Renal pelvis (tissue), 4 donors: ENCODE results near the gene PRSS38. TPM values are rescaled to one million over a fixed set of nuclear protein-coding genes. Genes with fewer than 3 reads are reported as not detected.

Experiments used
- DNase-seq: peaks from one replicate; pipeline ENCODE4 v3.0.0-alpha.2; 2013
- polyA plus RNA-seq, 3 donors: library from polyadenylated mRNA; unstranded; fragments of 120-200 nt; gene quantifications; one replicate each; pipeline ENCODE4 v1.2.1, GENCODE V29; 2013; ENCODE audit not compliant: insufficient read length in 3 of 3

PRSS38 gene
- polyA plus RNA-seq, 3 donors, result not detected

- DNase-seq, result no peak
These were observed 37.0 kb upstream of the PRSS38 start for GRCh38 chr1:227778401-227778947.

DNA sequence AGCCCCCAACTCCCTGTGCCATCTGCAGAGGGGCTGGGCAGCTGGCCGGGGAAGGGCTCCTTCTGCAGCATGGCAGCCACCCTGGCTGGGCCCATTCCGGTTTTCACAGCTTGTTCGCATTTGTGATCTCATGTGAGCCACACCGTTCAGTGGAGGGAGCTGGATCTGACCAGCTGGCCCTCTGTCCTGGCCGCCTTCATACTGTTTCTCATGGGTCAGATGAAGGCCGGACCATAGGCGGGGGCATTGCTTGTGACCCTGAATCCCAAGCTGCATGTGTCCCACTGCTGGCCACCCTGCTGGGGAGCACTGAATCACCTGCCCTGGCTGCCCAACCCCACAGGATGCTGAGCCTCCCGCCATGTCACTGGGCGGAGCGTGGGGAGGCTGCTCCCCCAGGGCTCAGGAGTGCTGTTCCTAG, 36.4 kb upstream of the PRSS38 start:
- DNase-seq, result no peak

GRCh38 chr1:227779685-227780084, 35.8 kb upstream of the PRSS38 start:
- DNase-seq, result no peak

- no peak for DNase-seq
These were observed 35.1 kb upstream of the PRSS38 start for GRCh38 chr1:227780101-227781044.

GRCh38 chr1:227781314-227781930, 34.1 kb upstream of the PRSS38 start:
- no peak for DNase-seq

DNA sequence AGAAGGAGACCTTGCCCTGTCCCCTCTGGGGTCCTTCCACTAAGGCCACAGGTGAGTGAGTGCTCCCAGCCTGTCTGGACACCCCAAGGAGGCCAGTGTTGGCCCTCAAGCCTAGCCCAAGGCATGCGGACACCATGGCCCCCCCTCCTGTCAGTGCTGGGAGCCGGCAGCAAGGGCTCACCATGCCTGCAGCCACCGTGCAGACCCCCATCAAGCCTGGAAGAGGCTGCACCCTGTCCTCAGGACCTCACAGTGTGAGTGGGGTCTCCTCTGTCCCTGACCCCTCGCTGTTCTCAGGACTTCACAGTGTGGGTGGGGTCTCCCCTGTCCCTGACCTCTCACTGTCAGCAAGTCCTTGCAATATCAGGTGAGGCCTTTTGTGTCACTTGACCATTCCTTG, 33.2 kb upstream of the PRSS38 start:
- DNase-seq, result no peak

- no peak for DNase-seq
These were observed 30.2 kb upstream of the PRSS38 start for GRCh38 chr1:227785094-227785804.

DNA sequence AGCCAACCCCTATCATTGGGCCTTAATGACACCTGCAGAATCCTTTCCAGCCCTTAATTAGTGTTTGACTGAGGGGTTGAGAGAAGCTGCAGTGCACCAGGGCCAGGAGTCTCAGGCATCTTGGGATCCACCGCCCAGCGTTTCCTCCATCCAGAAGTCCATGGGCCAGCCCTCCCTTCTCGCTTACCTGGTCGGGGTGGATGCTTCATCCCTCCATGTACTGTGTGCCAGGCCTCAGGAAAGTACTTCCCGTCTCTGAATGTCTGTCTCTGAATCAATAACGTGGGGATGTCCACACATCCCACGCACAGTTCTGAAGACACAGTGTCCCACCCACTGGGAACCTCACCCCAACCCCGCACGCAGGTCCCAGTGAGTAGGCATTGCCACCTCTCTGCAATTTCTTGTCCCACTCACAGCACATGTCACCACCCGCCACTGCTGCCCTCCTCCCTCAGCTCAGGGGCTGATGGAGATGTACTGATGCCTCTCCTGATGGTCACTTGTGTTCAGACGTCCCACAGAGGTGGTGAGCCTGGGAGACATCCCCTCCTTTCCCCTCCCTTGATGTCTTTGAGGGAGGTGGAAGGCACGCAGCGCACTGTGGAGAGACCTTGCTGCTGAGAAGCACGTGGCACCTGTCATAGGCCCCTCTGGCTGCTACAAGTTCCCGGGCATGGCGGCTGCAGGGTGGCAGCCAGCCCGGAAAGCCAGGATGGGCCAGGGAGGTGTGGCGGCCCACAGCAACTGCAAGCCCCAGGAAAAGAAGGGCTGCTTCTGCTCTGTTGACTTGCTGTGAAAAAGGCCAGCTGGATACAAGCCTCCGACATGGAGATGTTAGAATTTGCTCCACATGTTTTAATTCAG, 29.4 kb upstream of the PRSS38 start:
- DNase-seq, result no peak

GRCh38 chr1:227786673-227787512, 28.6 kb upstream of the PRSS38 start:
- no peak for DNase-seq

DNA sequence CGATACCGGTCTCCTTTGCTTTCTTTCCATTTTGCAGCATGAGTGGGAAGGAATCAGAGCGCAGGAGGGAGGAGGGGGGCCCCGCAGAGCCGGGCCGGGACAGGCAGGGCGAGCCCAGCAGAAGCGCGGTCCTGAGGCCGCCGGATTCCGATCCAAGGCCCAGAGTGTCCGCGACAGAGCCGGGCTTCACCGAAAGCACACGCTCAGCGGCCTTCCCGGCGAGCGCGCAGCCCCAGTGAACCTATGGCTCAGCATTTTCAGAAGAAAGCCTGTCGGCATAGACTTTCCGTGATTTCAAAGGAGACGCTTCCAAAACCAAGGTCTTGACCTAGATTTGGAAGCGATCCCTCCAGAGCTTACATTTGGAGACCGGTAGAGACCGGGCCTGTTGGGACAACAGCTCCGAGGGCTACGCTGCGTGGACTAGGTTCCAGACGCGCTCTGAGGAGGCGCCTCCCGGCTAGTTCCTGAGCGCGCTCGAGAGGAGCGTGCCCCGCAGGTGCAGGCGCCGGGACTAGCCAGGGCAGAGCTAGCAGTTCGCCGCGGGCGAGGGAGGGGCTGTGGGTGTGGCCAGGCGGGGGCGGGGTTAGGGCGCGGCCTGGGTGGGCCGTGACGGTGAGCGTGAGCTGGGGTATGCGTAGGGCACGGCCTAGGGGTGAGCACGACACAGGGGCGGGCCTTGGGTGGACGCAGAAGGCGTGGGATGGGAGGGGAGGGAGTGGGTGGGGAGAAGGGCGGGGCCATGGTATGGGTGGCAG, 27.8 kb upstream of the PRSS38 start:
- DNase-seq, result peak; percentile 72

GRCh38 chr1:227788271-227789083, 27.0 kb upstream of the PRSS38 start:
- DNase-seq, result peak; percentile 49

DNA sequence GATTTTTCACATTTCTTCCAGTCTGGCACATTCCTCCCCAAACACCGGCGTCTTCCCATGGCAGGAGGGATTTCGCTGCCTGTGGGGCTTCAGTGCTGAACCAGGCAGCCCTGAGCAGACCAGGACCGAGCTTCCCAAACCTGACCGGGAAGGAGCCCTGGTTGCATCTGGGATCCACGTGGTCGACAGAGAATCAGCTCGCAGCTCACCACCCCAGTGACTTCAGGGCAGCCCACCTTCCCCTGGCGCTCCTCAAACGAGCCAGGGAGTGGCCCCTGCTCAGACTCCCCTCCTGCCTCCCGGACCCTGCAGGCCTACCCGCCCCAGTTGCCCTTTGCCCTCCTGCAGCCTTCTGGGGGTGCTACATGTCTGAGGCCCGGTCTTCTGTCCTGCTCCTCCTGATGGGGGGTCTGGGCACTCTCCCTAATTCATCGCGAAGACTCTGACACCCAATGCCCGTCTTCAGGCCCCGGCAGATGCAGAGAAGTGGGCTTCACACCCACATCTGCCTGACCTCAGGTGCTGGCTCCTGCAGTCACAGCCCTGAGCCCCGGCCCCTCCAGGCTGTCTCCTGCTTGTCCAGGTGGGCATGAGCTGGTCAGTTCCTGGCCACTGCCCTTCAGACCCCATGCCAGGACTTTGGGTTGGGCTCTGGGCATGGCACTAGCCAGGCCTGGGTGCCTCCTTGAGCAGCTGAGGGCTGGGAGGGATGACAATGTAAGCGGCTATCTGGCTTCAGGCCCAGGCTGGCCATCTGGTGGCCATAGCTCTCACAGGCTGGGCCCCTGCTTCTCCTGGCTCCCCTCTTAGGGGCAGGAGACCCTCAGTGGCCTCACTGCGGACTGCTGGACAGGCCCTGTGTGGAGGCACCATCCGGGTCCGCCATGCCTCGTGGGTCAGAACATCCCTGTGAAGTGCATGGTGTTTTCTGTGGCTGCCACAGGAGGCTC, 26.1 kb upstream of the PRSS38 start:
- DNase-seq, result no peak

- no peak for DNase-seq
These were observed 25.5 kb upstream of the PRSS38 start for GRCh38 chr1:227790034-227790400.

- DNase-seq, result no peak
These were observed 24.6 kb upstream of the PRSS38 start for GRCh38 chr1:227790868-227791267.

GRCh38 chr1:227791425-227792143, 23.9 kb upstream of the PRSS38 start:
- DNase-seq, result peak; percentile 43

DNA sequence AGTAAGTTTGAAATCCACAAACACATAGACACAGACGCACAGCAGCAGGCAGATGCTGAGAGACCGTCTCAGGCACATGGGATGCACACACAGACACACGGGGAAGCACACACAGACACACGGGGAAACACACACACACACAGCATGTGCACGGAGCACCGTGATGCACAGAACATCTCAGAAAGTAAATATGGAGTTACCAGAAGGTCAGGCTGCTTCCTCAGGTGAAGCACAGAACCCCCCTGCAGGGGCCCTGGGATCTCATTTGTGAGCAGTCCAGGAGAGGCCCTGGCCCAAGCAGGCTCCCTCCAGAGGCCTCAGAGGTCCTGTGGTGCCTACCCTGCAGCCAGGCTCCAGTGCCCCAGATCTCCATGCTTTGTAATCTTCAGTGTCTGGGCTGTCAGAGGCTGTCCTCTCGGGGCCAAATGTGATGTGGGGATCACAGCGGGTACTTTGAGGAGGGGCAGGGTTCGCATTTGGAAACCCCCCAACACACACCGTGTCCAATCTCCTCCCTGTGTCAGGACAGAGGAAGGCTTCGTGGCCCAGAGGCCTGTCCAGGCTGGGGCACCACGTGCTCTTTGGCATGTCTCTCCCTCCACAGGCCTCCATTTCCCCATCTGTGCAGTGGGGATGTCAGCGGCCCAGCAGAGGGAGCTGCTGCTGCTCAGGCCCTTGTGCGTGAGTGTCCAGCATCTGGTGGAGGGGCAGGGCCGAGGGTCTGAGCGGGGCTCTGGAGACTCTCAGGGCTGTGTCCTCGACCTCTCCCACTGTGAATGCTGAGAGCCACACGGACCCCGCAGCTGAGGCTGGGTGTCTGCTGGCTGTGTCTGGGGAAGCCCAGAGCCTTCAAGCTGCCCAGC, 23.0 kb upstream of the PRSS38 start:
- DNase-seq, result no peak
